ENCODE data around the gene EBF4. TPM values are rescaled to one million over a fixed set of nuclear protein-coding genes. Genes with fewer than 3 reads are reported as not detected.

EBF4 gene
- total RNA-seq, 1 experiment from 2014 or later: 2.7 TPM

- ChIA-PET POLR2A (no interaction called here), CTCF (interaction anchor here (0.8 to 1.7 kb wide), 2 partner anchors 119 to 122 kb away, joined by 4 to 8 read pairs; no protein-coding TSS in a partner anchor)
- no peak for TF ChIP-seq NFE2L1 (CRISPR knock-in tag; IDR thresholded peaks at IDR 0.05)
- DNase-seq (ENCODE audit: low spot score) (no peak), ATAC-seq (no peak)
- H3K4me1 Mint-ChIP-seq: no peaks in the 10 kb centered on the region
- no peak overlapping the region for H3K27ac Mint-ChIP-seq
- H3K27me3 Mint-ChIP-seq (ENCODE audit: low read depth): peaks cover 6% of the 10 kb centered on the region; the same call in 1 of the 2 replicates
- H3K9me3 Mint-ChIP-seq: no peaks in the 10 kb centered on the region
- H3K36me3 Mint-ChIP-seq: 0 out of 2 replicates have a peak, but pooled peaks cover 2% of the 10 kb centered on the region
- no peak overlapping the region for H3K4me3 Mint-ChIP-seq
Measured at GRCh38 chr20:2643708-2644107, 48.9 kb upstream of the EBF4 start.

GRCh38 chr20:2651772-2652723 is 40.5 kb upstream of the EBF4 start, which contains the start of gene NOP56:
Gene NOP56, plus strand, starts transcription at chr20:2652632. Its CDS starts 29 bp downstream, at chr20:2652661.
- Mint-ChIP-seq H3K36me3 (peaks cover 43% of the 10 kb centered on the region), H3K27ac (peak within 1 kb of the TSS; percentile 88), H3K27me3 (ENCODE audit: low read depth) (no peaks in the 10 kb centered on the region), H3K4me1 (peaks cover 24% of the 10 kb centered on the region), H3K4me3 (peak within 1 kb of the TSS; percentile 91), H3K9me3 (no peaks in the 10 kb centered on the region)
- peak; percentile 91 for DNase-seq (ENCODE audit: low spot score)
- ChIA-PET CTCF (interaction anchor here (0.7 to 3.7 kb wide), 7 partner anchors 12 to 265 kb away, joined by 3 to 30 read pairs (median 4); partner anchors contain the start of gene IDH3B), POLR2A (interaction anchor here (0.7 to 2.2 kb wide), 11 partner anchors 8 to 181 kb away, joined by 3 to 22 read pairs (median 3); partner anchors contain the start of genes IDH3B and SNRPB)
- ATAC-seq: peak; percentile 80
- no peak for TF ChIP-seq IRF1 (CRISPR knock-in tag; IDR thresholded peaks at IDR 0.05)
- no peak for TF ChIP-seq GRHL2 (CRISPR knock-in tag; IDR thresholded peaks at IDR 0.05; ENCODE audit: insufficient replicate concordance, severe bottlenecking)
- TF ChIP-seq GTF2I (CRISPR knock-in tag; conservative IDR thresholded peaks at IDR 0.05): no peak
- TF ChIP-seq NFYB (CRISPR knock-in tag; conservative IDR thresholded peaks at IDR 0.05; ENCODE audit: low read depth): peak; percentile 71
- TF ChIP-seq CREM (CRISPR knock-in tag; IDR thresholded peaks at IDR 0.05): no peak
- TF ChIP-seq MXD4 (CRISPR knock-in tag; IDR thresholded peaks at IDR 0.05; ENCODE audit: borderline replicate concordance): no peak
- TF ChIP-seq HMGXB4 (CRISPR knock-in tag; IDR thresholded peaks at IDR 0.05): peak; percentile 82
- TF ChIP-seq CDX4 (CRISPR knock-in tag; IDR thresholded peaks at IDR 0.05; ENCODE audit: borderline replicate concordance): no peak
- no peak for TF ChIP-seq NFATC4 (CRISPR knock-in tag; IDR thresholded peaks at IDR 0.05)
- no peak; the same call in 1 of the 2 replicates for TF ChIP-seq TP53 (CRISPR knock-in tag; IDR thresholded peaks at IDR 0.05)
- no peak for TF ChIP-seq SOX15 (CRISPR knock-in tag; IDR thresholded peaks at IDR 0.05)
- TF ChIP-seq FOXJ3 (CRISPR knock-in tag; IDR thresholded peaks at IDR 0.05; ENCODE audit: borderline replicate concordance): no peak
- no peak for TF ChIP-seq JAZF1 (CRISPR knock-in tag; IDR thresholded peaks at IDR 0.05)
- TF ChIP-seq ZNF423 (CRISPR knock-in tag; IDR thresholded peaks at IDR 0.05): peak; percentile 87
- no peak for TF ChIP-seq STAT6 (CRISPR knock-in tag; conservative IDR thresholded peaks at IDR 0.05; ENCODE audit: low read depth)
- TF ChIP-seq RORB (CRISPR knock-in tag; IDR thresholded peaks at IDR 0.05): no peak
- TF ChIP-seq ZNF317 (CRISPR knock-in tag; IDR thresholded peaks at IDR 0.05; ENCODE audit: borderline replicate concordance, low read depth): no peak
- no peak for TF ChIP-seq AR (CRISPR knock-in tag; IDR thresholded peaks at IDR 0.05)
- TF ChIP-seq ZNF396 (CRISPR knock-in tag; IDR thresholded peaks at IDR 0.05; ENCODE audit: borderline replicate concordance): no peak
- TF ChIP-seq NFE2L1 (CRISPR knock-in tag; IDR thresholded peaks at IDR 0.05): peak; percentile 9; the same call in 1 of the 2 replicates
- TF ChIP-seq PRRX2 (CRISPR knock-in tag; IDR thresholded peaks at IDR 0.05): no peak
- no peak for TF ChIP-seq MLX (CRISPR knock-in tag; IDR thresholded peaks at IDR 0.05)
